Erythroblast (primary cell): ENCODE data around the gene RPL35A.

Experiments
- GATA1 ChIP-seq: IDR thresholded peaks from 2 replicates; pipeline ENCODE4 v1.6.1; 2011; ENCODE audit warnings: low read depth, mild to moderate bottlenecking, control low read depth, low read length, moderate library complexity
- POLR2A ChIP-seq: IDR thresholded peaks from 2 replicates; pipeline ENCODE4 v1.6.1; 2011; ENCODE audit warnings: mild to moderate bottlenecking, low read length

DNA sequence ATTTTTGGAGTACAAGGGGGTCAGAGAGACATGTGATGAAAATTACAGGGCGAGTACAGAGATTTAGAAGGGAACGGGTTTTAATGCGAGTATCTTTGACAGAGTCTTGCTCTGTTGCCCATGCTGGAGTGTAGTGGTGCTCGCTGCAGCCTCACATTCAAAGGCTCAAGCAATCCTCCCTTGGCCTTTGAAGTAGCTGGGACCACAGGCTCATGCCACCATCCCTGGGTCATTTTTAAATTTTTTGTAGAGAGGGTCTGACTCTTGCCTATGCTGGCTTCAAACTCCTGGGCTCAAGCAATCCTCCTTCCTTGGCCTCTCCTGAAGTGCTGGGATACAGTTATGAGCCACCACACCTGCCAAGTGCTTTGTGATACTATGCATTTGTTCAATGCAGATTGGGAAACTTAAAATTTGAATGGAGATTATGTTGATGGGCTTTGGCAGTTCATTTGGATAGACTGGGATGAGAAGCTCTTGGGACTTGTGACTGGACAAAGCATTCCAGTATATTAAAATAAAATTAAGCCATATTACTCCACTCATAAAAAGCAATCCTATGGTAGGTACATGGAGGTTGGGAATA is 6.0 kb downstream of the RPL35A start:
- TF ChIP-seq POLR2A (no peak), GATA1 (no peak)
